ENCODE measurements around the gene CELF1. TPM values are rescaled to one million over a fixed set of nuclear protein-coding genes. Genes with fewer than 3 reads are reported as not detected.
A peak's percentile ranks its signal among the peaks of the same experiment; 100 is the strongest.
"Not testable (repeated sequence)": the region's sequence is repeated elsewhere in the genome, so short reads cannot be mapped to it uniquely, and the experiment has no call there.

Gene CELF1
- total and polyA plus RNA-seq, 3 donors from 2014 or later: 74.3 to 208 (median 193) TPM

GRCh38 chr11:47529951-47530350, 23.0 kb downstream of the CELF1 start:
- 90 to 95% methylated on average over 4 of the region's 4 CpGs for WGBS, 2 donors
- no peak overlapping the region for H3K27ac ChIP-seq
- peaks cover 37% of the 10 kb centered on the region for H3K4me1 ChIP-seq

GRCh38 chr11:47527186-47527585, 25.7 kb downstream of the CELF1 start:
- TF ChIP-seq CTCF (IDR thresholded peaks at IDR 0.05) (no peak), POLR2A (IDR thresholded peaks at IDR 0.05) (no peak)
- H3K27me3 ChIP-seq: no peaks in the 10 kb centered on the region
- no peaks in the 10 kb centered on the region for H3K9me3 ChIP-seq
- no peak overlapping the region for H3K4me3 ChIP-seq
- H3K36me3 ChIP-seq (ENCODE audit: low read depth, missing control alignments): no peaks in the 10 kb centered on the region
- intact Hi-C loops (cut with DNase I; ENCODE audit: low total_unique reads): no loop called here
- H3K27ac ChIP-seq: no peak overlapping the region
- H3K4me1 ChIP-seq: peaks cover 43% of the 10 kb centered on the region
- 80 to 90% methylated on average over 6 of the region's 6 CpGs for WGBS, 2 donors
- DNase-seq: no peak

More at GRCh38 chr11:47529951-47530350, 23.0 kb downstream of the CELF1 start:
- H3K4me3 ChIP-seq: no peak overlapping the region
- no peak for DNase-seq
- TF ChIP-seq POLR2A (IDR thresholded peaks at IDR 0.05) (no peak), CTCF (IDR thresholded peaks at IDR 0.05) (no peak)
- H3K36me3 ChIP-seq (ENCODE audit: low read depth, missing control alignments): no peaks in the 10 kb centered on the region
- intact Hi-C loops (cut with DNase I; ENCODE audit: low total_unique reads): no loop called here
- H3K9me3 ChIP-seq: no peaks in the 10 kb centered on the region
- H3K27me3 ChIP-seq: no peaks in the 10 kb centered on the region

- Histone ChIP-seq H3K4me1 (peaks cover 37% of the 10 kb centered on the region), H3K27ac (peak overlapping the region in 1 of 2 donors; percentile 2)
- WGBS, 2 donors: 92 to 95% methylated on average over 9 of the region's 9 CpGs
- H3K36me3 ChIP-seq (ENCODE audit: low read depth, missing control alignments); H3K4me3 ChIP-seq; intact Hi-C loops (cut with DNase I; ENCODE audit: low total_unique reads); DNase-seq; H3K27me3 ChIP-seq; H3K9me3 ChIP-seq: not testable (repeated sequence)
These were observed 26.9 kb downstream of the CELF1 start for GRCh38 chr11:47526032-47526431.

GRCh38 chr11:47524291-47524874, 28.5 kb downstream of the CELF1 start:
- Histone ChIP-seq H3K27me3 (no peaks in the 10 kb centered on the region), H3K9me3 (no peaks in the 10 kb centered on the region), H3K36me3 (ENCODE audit: low read depth, missing control alignments) (no peaks in the 10 kb centered on the region), H3K4me1 (peaks cover 27% of the 10 kb centered on the region), H3K27ac (peak overlapping the region; percentile 72), H3K4me3 (no peak overlapping the region)
- no peak for TF ChIP-seq CTCF (IDR thresholded peaks at IDR 0.05)
- no peak for TF ChIP-seq POLR2A (IDR thresholded peaks at IDR 0.05)
- peak; percentile 34 for DNase-seq
- intact Hi-C loops (cut with DNase I; ENCODE audit: low total_unique reads): no loop called here
- 22 to 46% methylated on average over 9 of the region's 9 CpGs for WGBS, 2 donors

- H3K36me3 ChIP-seq (ENCODE audit: low read depth, missing control alignments): no peaks in the 10 kb centered on the region
- H3K4me3 ChIP-seq: no peak overlapping the region
- peak overlapping the region; percentile 72 for H3K27ac ChIP-seq
- 24 to 36% methylated on average over 3 of the region's 3 CpGs for WGBS, 2 donors
- peak; percentile 55 for DNase-seq
- no peaks in the 10 kb centered on the region for H3K9me3 ChIP-seq
- no peak for TF ChIP-seq CTCF (IDR thresholded peaks at IDR 0.05)
- TF ChIP-seq POLR2A (IDR thresholded peaks at IDR 0.05): no peak
- no peaks in the 10 kb centered on the region for H3K27me3 ChIP-seq
- peaks cover 30% of the 10 kb centered on the region for H3K4me1 ChIP-seq
- intact Hi-C loops (cut with DNase I; ENCODE audit: low total_unique reads): no loop called here
These were observed 29.3 kb downstream of the CELF1 start for GRCh38 chr11:47523490-47524225.
